Hematopoietic multipotent progenitor cell treated with erythropoietin and hydrocortisone succinate and interleukin-3 and kit ligand, for 4 days (in vitro differentiated cells): ENCODE results near the gene SAMD4A.

Source experiments
- DNase-seq: peaks from one replicate; pipeline ENCODE4 v3.0.0-alpha.2; 2015

Gene SAMD4A

GRCh38 chr14:54566410-54567223 is at the start of gene SAMD4A:
SAMD4A (plus strand) TSS chr14:54567128; CDS start chr14:54567917, 789 bp downstream.
- peak; percentile 84 for DNase-seq

GRCh38 chr14:54524410-54524809 is 42.5 kb upstream of the SAMD4A start:
- DNase-seq: no peak

GRCh38 chr14:54528973-54529372 is 38.0 kb upstream of the SAMD4A start:
- no peak for DNase-seq

- DNase-seq: no peak
Observed at GRCh38 chr14:54529811-54530210, 37.1 kb upstream of the SAMD4A start.

- no peak for DNase-seq
Observed at GRCh38 chr14:54532111-54533012, 34.6 kb upstream of the SAMD4A start.

- no peak for DNase-seq
Observed at GRCh38 chr14:54533100-54533499, 33.8 kb upstream of the SAMD4A start.

- no peak for DNase-seq
Observed at GRCh38 chr14:54535126-54535525, 31.8 kb upstream of the SAMD4A start.

- no peak for DNase-seq
Observed at GRCh38 chr14:54535646-54536045, 31.3 kb upstream of the SAMD4A start.

- DNase-seq: no peak
Observed at GRCh38 chr14:54537651-54538050, 29.3 kb upstream of the SAMD4A start.

GRCh38 chr14:54538055-54538454 is 28.9 kb upstream of the SAMD4A start:
- no peak for DNase-seq

GRCh38 chr14:54547583-54547982 is 19.3 kb upstream of the SAMD4A start:
- DNase-seq: no peak

- no peak for DNase-seq
Observed at GRCh38 chr14:54548491-54548890, 18.4 kb upstream of the SAMD4A start.

- peak; percentile 40 for DNase-seq
Observed at GRCh38 chr14:54549862-54550261, 17.1 kb upstream of the SAMD4A start.

GRCh38 chr14:54550514-54550913 is 16.4 kb upstream of the SAMD4A start:
- DNase-seq: no peak

- DNase-seq: no peak
Observed at GRCh38 chr14:54554401-54554800, 12.5 kb upstream of the SAMD4A start.

GRCh38 chr14:54555651-54556050 is 11.3 kb upstream of the SAMD4A start:
- no peak for DNase-seq

- no peak for DNase-seq
Observed at GRCh38 chr14:54556535-54556934, 10.4 kb upstream of the SAMD4A start.

- DNase-seq: no peak
Observed at GRCh38 chr14:54562334-54562733, 4.6 kb upstream of the SAMD4A start.

GRCh38 chr14:54564071-54564867 is 2.7 kb upstream of the SAMD4A start:
- DNase-seq: peak; percentile 69

- DNase-seq: peak; percentile 42
Observed at GRCh38 chr14:54564868-54565784, 1.8 kb upstream of the SAMD4A start.

GRCh38 chr14:54565785-54566409 is 1.0 kb upstream of the SAMD4A start:
- peak; percentile 80 for DNase-seq
